ENCODE measurements around the gene RPL22L1.
"Not testable (repeated sequence)": the region's sequence is repeated elsewhere in the genome, so short reads cannot be mapped to it uniquely, and the experiment has no call there.

Gene RPL22L1

GRCh38 chr3:170869645-170870593 lies at the start of gene RPL22L1:
Gene RPL22L1 (minus strand): TSS chr3:170870195. CDS start chr3:170870167, 28 bp downstream.
- DNase-seq, result no peak

GRCh38 chr3:170918715-170919114 lies 48.7 kb upstream of the RPL22L1 start:
- no peak for DNase-seq

GRCh38 chr3:170914690-170915089 lies 44.7 kb upstream of the RPL22L1 start:
- no peak for DNase-seq

GRCh38 chr3:170914212-170914611 lies 44.2 kb upstream of the RPL22L1 start:
- no peak for DNase-seq

GRCh38 chr3:170911051-170911450 lies 41.1 kb upstream of the RPL22L1 start:
- no peak for DNase-seq

- DNase-seq, result no peak
Measured at GRCh38 chr3:170910542-170910941, 40.5 kb upstream of the RPL22L1 start.

GRCh38 chr3:170909129-170909903 lies 39.3 kb upstream of the RPL22L1 start:
- DNase-seq, result peak; percentile 33

GRCh38 chr3:170908235-170909116 lies 38.5 kb upstream of the RPL22L1 start, which contains the start of gene EIF5A2:
Gene EIF5A2 (minus strand): TSS chr3:170908637. CDS start chr3:170907806, 831 bp downstream.
- peak; percentile 87 for DNase-seq

- DNase-seq, result no peak
Measured at GRCh38 chr3:170907637-170908234, 37.7 kb upstream of the RPL22L1 start.

- no peak for DNase-seq
Measured at GRCh38 chr3:170905862-170906261, 35.9 kb upstream of the RPL22L1 start.

- DNase-seq, result no peak
Measured at GRCh38 chr3:170903123-170903522, 33.1 kb upstream of the RPL22L1 start.

GRCh38 chr3:170899455-170899854 lies 29.5 kb upstream of the RPL22L1 start:
- DNase-seq, result no peak

GRCh38 chr3:170897978-170898377 lies 28.0 kb upstream of the RPL22L1 start:
- no peak for DNase-seq

GRCh38 chr3:170897199-170897598 lies 27.2 kb upstream of the RPL22L1 start:
- DNase-seq, result not testable (repeated sequence)

GRCh38 chr3:170896781-170897180 lies 26.8 kb upstream of the RPL22L1 start:
- no peak for DNase-seq

- DNase-seq, result not testable (repeated sequence)
Measured at GRCh38 chr3:170896333-170896732, 26.3 kb upstream of the RPL22L1 start.

GRCh38 chr3:170893895-170894294 lies 23.9 kb upstream of the RPL22L1 start:
- DNase-seq, result no peak

GRCh38 chr3:170889630-170890029 lies 19.6 kb upstream of the RPL22L1 start:
- DNase-seq, result no peak

GRCh38 chr3:170889132-170889531 lies 19.1 kb upstream of the RPL22L1 start:
- no peak for DNase-seq

- not testable (repeated sequence) for DNase-seq
Measured at GRCh38 chr3:170884109-170884930, 14.3 kb upstream of the RPL22L1 start.

GRCh38 chr3:170878688-170879087 lies 8.7 kb upstream of the RPL22L1 start:
- not testable (repeated sequence) for DNase-seq
